ENCODE results near the gene OR10G6.
"Not testable (repeated sequence)": the region's sequence is repeated elsewhere in the genome, so short reads cannot be mapped to it uniquely, and the experiment has no call there.

Gene OR10G6

GRCh38 chr11:123995119-123995518 is at the start of gene OR10G6:
Gene OR10G6 (minus strand): TSS chr11:123995161. CDS start chr11:123995161, 0 bp downstream.
- DNase-seq (ENCODE audit: low read depth, low spot score) = no peak

GRCh38 chr11:124043420-124043819 is 48.5 kb upstream of the OR10G6 start:
- DNase-seq (ENCODE audit: low read depth, low spot score) = no peak

- DNase-seq (ENCODE audit: low read depth, low spot score) = no peak
These were observed 46.3 kb upstream of the OR10G6 start, which contains the start of gene OR10G7 for GRCh38 chr11:124041254-124041653. Gene OR10G7 (minus strand): TSS chr11:124041325. CDS start chr11:124039001, 2,324 bp downstream.

DNA sequence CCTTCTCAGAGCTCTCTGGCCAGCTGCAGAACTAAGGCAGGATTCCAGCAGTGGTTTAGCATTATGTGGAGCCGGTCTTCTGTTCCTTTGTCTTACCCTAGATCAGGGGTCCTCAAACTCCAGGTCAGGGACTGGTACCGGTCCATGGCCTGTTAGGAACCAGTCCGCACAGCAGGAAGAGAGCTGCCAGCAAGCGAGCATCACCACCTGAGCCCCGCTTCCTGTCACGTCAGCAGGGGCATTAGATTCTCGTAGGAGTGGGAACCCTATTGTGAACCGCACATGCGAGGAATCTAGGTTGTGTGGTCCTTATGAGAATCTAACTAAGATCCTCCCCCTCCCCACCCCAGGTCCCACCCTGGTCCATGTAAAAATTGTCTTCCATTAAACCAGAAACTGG is 44.6 kb upstream of the OR10G6 start:
- no peak for DNase-seq (ENCODE audit: low read depth, low spot score)

- DNase-seq (ENCODE audit: low read depth, low spot score) = no peak
These were observed 41.7 kb upstream of the OR10G6 start for GRCh38 chr11:124036666-124037065.

DNA sequence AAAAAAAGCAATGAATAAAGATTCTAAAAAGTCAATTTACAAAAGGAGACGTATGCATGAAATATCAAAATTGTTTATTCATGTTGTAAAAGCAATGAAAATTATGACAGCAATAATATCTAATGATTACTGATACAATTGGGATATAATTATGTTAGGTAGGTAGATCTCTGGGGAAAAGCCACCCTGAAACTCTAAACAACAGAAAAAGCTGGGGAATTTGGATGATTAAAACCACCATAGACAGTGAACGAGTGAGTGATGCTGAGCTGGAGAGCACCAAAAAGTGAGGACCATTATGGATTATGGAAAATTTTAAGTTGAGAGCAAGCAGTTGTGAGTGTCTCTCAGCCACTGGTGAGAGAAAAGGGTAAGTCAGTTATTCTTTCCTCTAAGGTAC is 31.5 kb upstream of the OR10G6 start, which contains the start of gene OR10G8:
Gene OR10G8, plus strand, starts transcription at position 301 of the 400 bp plus-strand sequence. CDS start 2,825 bp downstream, outside the sequence.
- DNase-seq (ENCODE audit: low read depth, low spot score) = no peak

DNA sequence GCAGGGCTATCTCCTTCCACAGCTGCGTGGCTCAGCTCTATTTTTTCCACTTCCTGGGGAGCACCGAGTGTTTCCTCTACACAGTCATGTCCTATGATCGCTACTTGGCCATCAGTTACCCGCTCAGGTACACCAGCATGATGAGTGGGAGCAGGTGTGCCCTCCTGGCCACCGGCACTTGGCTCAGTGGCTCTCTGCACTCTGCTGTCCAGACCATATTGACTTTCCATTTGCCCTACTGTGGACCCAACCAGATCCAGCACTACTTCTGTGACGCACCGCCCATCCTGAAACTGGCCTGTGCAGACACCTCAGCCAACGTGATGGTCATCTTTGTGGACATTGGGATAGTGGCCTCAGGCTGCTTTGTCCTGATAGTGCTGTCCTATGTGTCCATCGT is 20.9 kb upstream of the OR10G6 start:
- not testable (repeated sequence) for DNase-seq (ENCODE audit: low read depth, low spot score)

- DNase-seq (ENCODE audit: low read depth, low spot score) = no peak
These were observed 17.7 kb upstream of the OR10G6 start, which contains the start of gene OR10G4 for GRCh38 chr11:124012697-124013096. Gene OR10G4 (plus strand): TSS chr11:124012997. CDS start chr11:124015575, 2,578 bp downstream.

DNA sequence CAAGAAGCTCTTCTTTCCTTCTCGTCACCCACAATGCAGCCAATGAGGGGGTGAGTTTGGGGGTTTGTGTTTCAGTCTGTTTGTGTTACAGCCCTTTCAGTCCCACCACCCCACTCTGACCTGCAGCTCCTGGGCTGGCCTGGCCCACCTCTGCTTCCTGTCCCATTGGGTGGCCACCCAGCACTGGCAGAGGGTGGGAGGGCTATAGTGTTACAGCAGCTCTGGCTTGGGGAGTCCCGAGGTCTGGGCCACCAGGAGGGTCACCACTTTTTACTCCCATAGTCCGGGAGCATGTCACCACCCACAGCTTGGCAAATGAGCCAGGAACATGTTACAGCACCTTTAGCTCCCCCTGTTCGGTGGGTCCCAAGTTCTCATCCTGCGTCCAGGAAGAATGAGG is 15.7 kb downstream of the OR10G6 start:
- DNase-seq (ENCODE audit: low read depth, low spot score) = no peak

DNA sequence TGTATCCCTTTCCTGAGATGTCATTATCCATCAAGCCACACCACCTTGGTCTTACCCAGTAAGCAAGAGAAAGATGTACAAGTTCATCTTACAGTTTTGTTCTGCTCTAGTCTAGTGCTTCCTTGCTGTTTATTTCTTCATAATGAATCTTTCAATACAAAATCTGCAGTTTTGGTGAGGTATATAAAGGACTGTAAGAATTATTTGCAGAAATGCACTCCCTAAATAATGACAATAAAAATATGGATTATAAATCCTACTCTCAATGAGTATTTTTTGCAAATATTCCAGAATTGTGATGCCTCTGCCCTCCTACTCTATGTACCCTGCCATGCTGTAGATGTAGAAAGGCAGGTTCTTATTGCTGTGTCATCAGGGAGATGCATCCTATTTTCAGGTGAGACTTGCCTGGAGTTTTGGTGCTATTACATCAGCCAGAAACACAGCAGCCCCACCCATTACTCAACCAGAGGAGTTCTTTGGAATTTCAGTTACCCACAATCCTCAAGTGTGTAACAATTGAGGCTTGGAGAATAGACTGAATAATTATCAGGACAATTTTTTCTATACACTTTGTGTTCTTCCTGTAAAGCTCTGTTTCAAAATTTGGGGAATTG is 17.1 kb downstream of the OR10G6 start, which contains the start of gene OR10S1:
Gene OR10S1, minus strand, starts transcription at position 51 of the 617 bp plus-strand sequence. CDS start 117 bp downstream, outside the sequence.
- DNase-seq (ENCODE audit: low read depth, low spot score) = no peak

- DNase-seq (ENCODE audit: low read depth, low spot score) = no peak
These were observed 18.0 kb downstream of the OR10G6 start for GRCh38 chr11:123976770-123977560.

DNA sequence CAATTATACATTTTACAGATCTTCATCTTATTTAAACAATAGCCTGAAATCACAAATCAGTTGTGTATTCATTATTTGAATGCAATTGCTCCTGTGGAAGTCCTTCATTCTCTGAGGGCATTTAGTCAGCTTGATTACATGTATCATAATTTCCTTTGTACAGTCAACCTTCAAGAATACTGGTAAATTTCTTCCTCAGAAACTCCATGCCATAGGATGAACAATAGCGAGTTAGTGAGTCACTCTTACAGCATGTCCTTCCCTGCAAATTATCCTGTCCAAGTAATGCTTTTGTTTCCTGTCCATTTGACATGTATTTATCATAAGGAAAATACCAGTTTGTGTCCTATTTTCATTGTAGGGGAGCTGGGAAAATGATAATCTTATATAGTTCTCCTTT is 21.1 kb downstream of the OR10G6 start:
- peak; percentile 3 for DNase-seq (ENCODE audit: low read depth, low spot score)

DNA sequence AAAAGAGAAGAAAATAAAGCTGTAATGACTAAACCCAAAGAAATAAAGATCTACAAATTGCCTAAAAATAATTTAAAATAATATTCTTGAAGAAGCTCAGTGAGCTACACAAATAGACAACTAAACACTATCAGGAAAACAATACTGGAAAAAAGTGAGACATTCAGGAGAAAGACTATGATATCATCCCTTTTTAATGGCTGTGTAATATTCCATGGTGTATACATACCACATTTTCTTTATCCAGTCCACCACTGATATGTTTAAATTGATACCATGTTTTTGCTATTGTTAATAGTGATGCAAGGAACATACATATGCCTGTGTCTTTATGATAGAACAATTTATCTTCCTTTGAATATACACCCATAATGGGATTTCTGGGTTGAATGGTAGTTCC is 38.2 kb downstream of the OR10G6 start:
- no peak for DNase-seq (ENCODE audit: low read depth, low spot score)

DNA sequence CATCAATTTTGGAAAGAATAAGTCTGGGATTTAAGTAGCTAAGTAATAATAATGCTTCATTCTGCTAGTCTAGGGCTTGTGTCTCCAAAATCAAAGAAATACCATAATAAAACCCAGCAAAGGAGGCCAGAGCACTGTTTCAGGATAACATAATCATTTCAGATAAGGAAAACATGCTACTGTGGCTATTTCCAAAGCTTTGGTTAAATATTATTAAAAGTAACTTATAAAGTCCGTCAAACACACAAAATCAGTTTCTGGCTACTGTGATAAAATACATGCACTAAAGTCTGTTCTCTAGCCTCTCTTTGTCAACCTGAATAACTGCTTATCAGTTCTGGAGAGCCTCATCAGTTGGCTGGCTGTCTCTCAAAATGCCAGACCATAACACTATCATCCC is 49.8 kb downstream of the OR10G6 start:
- DNase-seq (ENCODE audit: low read depth, low spot score) = no peak
